H9 (cell line): ENCODE data around the gene EBLN2. TPM values are rescaled to one million over a fixed set of nuclear protein-coding genes. Genes with fewer than 3 reads are reported as not detected.

ENCODE experiments used
- DNase-seq: peaks from one replicate; pipeline ENCODE4 v3.0.0-alpha.2; 2017
- H2AFZ ChIP-seq: one replicate; pipeline ENCODE4 v1.6.1; 2013; ENCODE audit warnings: mild to moderate bottlenecking, low read length, control low read depth, moderate library complexity
- H2AK5ac ChIP-seq: 2 replicates; pipeline ENCODE4 v1.6.1; 2013; ENCODE audit warnings: low read length, control low read depth, mixed read lengths; ENCODE audit not compliant: insufficient read length
- H2BK120ac ChIP-seq: one replicate; pipeline ENCODE4 v1.6.1; 2013; ENCODE audit warnings: low read depth, mild to moderate bottlenecking, low read length, control low read depth, inconsistent platforms; ENCODE audit not compliant: poor library complexity, severe bottlenecking
- H2BK12ac ChIP-seq: 2 replicates; pipeline ENCODE4 v1.6.1; 2013; ENCODE audit warnings: low read length, control low read depth, mixed read lengths, low read depth; ENCODE audit not compliant: insufficient read length
- H2BK15ac ChIP-seq: 2 replicates; pipeline ENCODE4 v1.6.1; 2013; ENCODE audit warnings: low read depth, low read length, control low read depth
- H2BK20ac ChIP-seq: one replicate; pipeline ENCODE4 v1.6.1; 2013; ENCODE audit warnings: low read depth, mild to moderate bottlenecking, low read length, control low read depth, inconsistent platforms; ENCODE audit not compliant: poor library complexity, severe bottlenecking
- H2BK5ac ChIP-seq: 2 replicates; pipeline ENCODE4 v1.6.1; 2013; ENCODE audit warnings: low read length, control low read depth, mixed read lengths; ENCODE audit not compliant: insufficient read length
- H3K14ac ChIP-seq: 2 replicates; pipeline ENCODE4 v1.6.1; 2013; ENCODE audit warnings: low read length, control low read depth; ENCODE audit not compliant: insufficient read depth
- H3K18ac ChIP-seq: 2 replicates; pipeline ENCODE4 v1.6.1; 2013; ENCODE audit warnings: low read depth, mild to moderate bottlenecking, mixed read lengths, low read length, control low read depth; ENCODE audit not compliant: insufficient read length
- H3K23ac ChIP-seq: 2 replicates; pipeline ENCODE4 v1.6.1; 2013; ENCODE audit warnings: low read length, control low read depth, mixed read lengths, low read depth; ENCODE audit not compliant: insufficient read length
- H3K23me2 ChIP-seq: 2 replicates; pipeline ENCODE4 v1.6.1; 2013; ENCODE audit warnings: low read depth, mild to moderate bottlenecking, mixed read lengths, low read length, control low read depth; ENCODE audit not compliant: insufficient read length, poor library complexity, severe bottlenecking
- H3K27ac ChIP-seq: 2 replicates; pipeline ENCODE4 v1.5.1; 2013; ENCODE audit warnings: low read length, control low read depth, mixed read lengths, low read depth; ENCODE audit not compliant: insufficient read length
- H3K27me3 ChIP-seq: 2 replicates; pipeline ENCODE4 v1.6.1; 2013; ENCODE audit warnings: low read length, control low read depth, inconsistent platforms; ENCODE audit not compliant: insufficient read depth
- H3K4ac ChIP-seq: 2 replicates; pipeline ENCODE4 v1.6.1; 2013; ENCODE audit warnings: low read depth, mild to moderate bottlenecking, control low read depth, inconsistent platforms, low read length, moderate library complexity
- H3K4me1 ChIP-seq: 2 replicates; pipeline ENCODE4 v1.6.1; 2013; ENCODE audit warnings: low read length, control low read depth, inconsistent platforms; ENCODE audit not compliant: insufficient read depth
- H3K4me2 ChIP-seq: 2 replicates; pipeline ENCODE4 v1.6.1; 2013; ENCODE audit warnings: low read length, control low read depth, mixed read lengths; ENCODE audit not compliant: insufficient read length, insufficient read depth
- H3K56ac ChIP-seq: 2 replicates; pipeline ENCODE4 v1.6.1; 2013; ENCODE audit warnings: low read depth, mild to moderate bottlenecking, mixed read lengths, low read length, control low read depth; ENCODE audit not compliant: insufficient read length
- H3K79me1 ChIP-seq: 2 replicates; pipeline ENCODE4 v1.6.1; 2013; ENCODE audit warnings: low read depth, mild to moderate bottlenecking, moderate library complexity, low read length, control low read depth, inconsistent platforms; ENCODE audit not compliant: insufficient read depth, poor library complexity, severe bottlenecking
- H3K79me2 ChIP-seq: 2 replicates; pipeline ENCODE4 v1.6.1; 2013; ENCODE audit warnings: low read length, control low read depth, inconsistent platforms; ENCODE audit not compliant: insufficient read depth
- H3K9ac ChIP-seq: 2 replicates; pipeline ENCODE4 v1.6.1; 2013; ENCODE audit warnings: low read length, control low read depth, mixed read lengths; ENCODE audit not compliant: insufficient read length; ENCODE audit errors: extremely low read depth
- H3K9me3 ChIP-seq: one replicate; pipeline ENCODE4 v1.6.1; 2013; ENCODE audit warnings: low read depth, low read length, inconsistent platforms; ENCODE audit not compliant: control insufficient read depth
- H3T11ph ChIP-seq: one replicate; pipeline ENCODE4 v1.6.1; 2013; ENCODE audit warnings: mild to moderate bottlenecking, low read length, control low read depth, inconsistent platforms
- H4K20me1 ChIP-seq: one replicate; pipeline ENCODE4 v1.6.1; 2013; ENCODE audit not compliant: control insufficient read depth, insufficient read length, insufficient read depth
- H4K5ac ChIP-seq: 2 replicates; pipeline ENCODE4 v1.6.1; 2013; ENCODE audit warnings: low read depth, mild to moderate bottlenecking, mixed read lengths, low read length, control low read depth; ENCODE audit not compliant: insufficient read length
- H4K8ac ChIP-seq: replicated peaks from 2 replicates; pipeline ENCODE4 v1.6.1; 2013; ENCODE audit warnings: low read length, control low read depth, mixed read lengths, low read depth; ENCODE audit not compliant: insufficient read length
- H4K91ac ChIP-seq: 2 replicates; pipeline ENCODE4 v1.6.1; 2013; ENCODE audit warnings: low read depth, mild to moderate bottlenecking, moderate library complexity, mixed read lengths, low read length, control low read depth; ENCODE audit not compliant: insufficient read length
- H3K27ac Mint-ChIP-seq, 3 experiments: 2 replicates in 2 of 3; 3 replicates in 1 of 3; pipeline ENCODE4 v1.8.0; 2020 to 2021; ENCODE audit warnings: mixed read lengths in 3 of 3, mild to moderate bottlenecking in 1 of 3, moderate library complexity in 1 of 3
- H3K27me3 Mint-ChIP-seq: 2 replicates; pipeline ENCODE4 v1.8.0; 2021; ENCODE audit warnings: low read depth, mild to moderate bottlenecking, moderate library complexity, mixed read lengths
- H3K36me3 Mint-ChIP-seq, 3 experiments: 2 replicates in 2 of 3; 3 replicates in 1 of 3; pipeline ENCODE4 v1.8.0; 2020 to 2021; ENCODE audit warnings: low read depth in 3 of 3, mixed read lengths in 3 of 3; ENCODE audit not compliant: insufficient read depth in 1 of 3
- H3K4me1 Mint-ChIP-seq, 2 experiments: 2 replicates each; pipeline ENCODE4 v1.8.0; 2020; ENCODE audit warnings: mixed read lengths in 2 of 2
- H3K4me3 Mint-ChIP-seq, 2 experiments: 2 replicates in 1 of 2; 3 replicates in 1 of 2; pipeline ENCODE4 v1.8.0; 2020 to 2021; ENCODE audit warnings: mild to moderate bottlenecking in 2 of 2, mixed read lengths in 2 of 2, moderate library complexity in 1 of 2
- H3K9me3 Mint-ChIP-seq, 2 experiments: 2 replicates in 1 of 2; 3 replicates in 1 of 2; pipeline ENCODE4 v1.8.0; 2020; ENCODE audit warnings: mild to moderate bottlenecking in 2 of 2, mixed read lengths in 2 of 2, moderate library complexity in 1 of 2
- WGBS: extraction: QIAGEN DNeasy Blood & Tissue Kit; methylation state at CpG from one replicate; pipeline ENCODE4 v1.1.7; 2013; ENCODE audit warnings: missing lambda C conversion rate, low lambda C conversion rate, mixed read lengths; ENCODE audit not compliant: insufficient read length; ENCODE audit errors: extremely low coverage; 5-methylcytosine and 5-hydroxymethylcytosine counted together
- total RNA-seq: library from RNA; stranded (reverse); gene quantifications from 2 replicates; pipeline ENCODE4 v1.2.1, GENCODE V29; 2021
- TF ChIP-seq, protein P1 (sequence below): fragments of 200-600 bp; sonication (generic); conservative IDR thresholded peaks from 3 replicates; pipeline ENCODE4 v1.8.0; 2021; ENCODE audit warnings: antibody characterized with exemption, mild to moderate bottlenecking

The EBLN2 gene
- total RNA-seq, 1 experiment from 2014 or later: 6.1 TPM

DNA sequence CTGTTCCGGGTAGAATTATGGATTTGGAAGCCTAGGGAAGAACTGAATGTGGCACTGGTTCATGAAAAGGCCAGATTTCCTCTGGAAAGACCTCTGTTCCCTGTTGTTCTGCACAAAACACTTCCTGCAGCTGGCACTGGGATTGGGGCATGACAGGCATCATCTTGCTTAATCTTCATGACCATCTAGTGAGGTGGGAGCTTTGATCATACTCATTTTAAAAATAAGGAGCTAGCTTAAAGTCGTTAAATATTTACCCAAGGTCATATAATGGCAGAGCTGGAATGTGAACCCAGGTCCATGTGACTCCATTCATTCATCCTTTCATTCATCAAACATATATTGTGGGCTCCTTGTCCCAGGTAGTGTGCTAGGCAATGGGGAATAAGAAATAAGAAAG, 40.4 kb downstream of the EBLN2 start:
- H3K18ac ChIP-seq: no peak overlapping the region
- Mint-ChIP-seq H3K4me3 (no peak overlapping the region), H3K36me3 (no peaks in the 10 kb centered on the region), H3K9me3 (no peaks in the 10 kb centered on the region), H3K27ac (no peak overlapping the region), H3K27me3 (peaks cover 3% of the 10 kb centered on the region; the same call in 1 of the 2 replicates), H3K4me1 (peaks cover 16 to 18% of the 10 kb centered on the region in 2 experiments)
- TF ChIP-seq, protein P1, sequence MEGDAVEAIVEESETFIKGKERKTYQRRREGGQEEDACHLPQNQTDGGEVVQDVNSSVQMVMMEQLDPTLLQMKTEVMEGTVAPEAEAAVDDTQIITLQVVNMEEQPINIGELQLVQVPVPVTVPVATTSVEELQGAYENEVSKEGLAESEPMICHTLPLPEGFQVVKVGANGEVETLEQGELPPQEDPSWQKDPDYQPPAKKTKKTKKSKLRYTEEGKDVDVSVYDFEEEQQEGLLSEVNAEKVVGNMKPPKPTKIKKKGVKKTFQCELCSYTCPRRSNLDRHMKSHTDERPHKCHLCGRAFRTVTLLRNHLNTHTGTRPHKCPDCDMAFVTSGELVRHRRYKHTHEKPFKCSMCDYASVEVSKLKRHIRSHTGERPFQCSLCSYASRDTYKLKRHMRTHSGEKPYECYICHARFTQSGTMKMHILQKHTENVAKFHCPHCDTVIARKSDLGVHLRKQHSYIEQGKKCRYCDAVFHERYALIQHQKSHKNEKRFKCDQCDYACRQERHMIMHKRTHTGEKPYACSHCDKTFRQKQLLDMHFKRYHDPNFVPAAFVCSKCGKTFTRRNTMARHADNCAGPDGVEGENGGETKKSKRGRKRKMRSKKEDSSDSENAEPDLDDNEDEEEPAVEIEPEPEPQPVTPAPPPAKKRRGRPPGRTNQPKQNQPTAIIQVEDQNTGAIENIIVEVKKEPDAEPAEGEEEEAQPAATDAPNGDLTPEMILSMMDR: no peak
- no peak overlapping the region for H3T11ph ChIP-seq
- no peak overlapping the region for H2AFZ ChIP-seq
- no peaks in the 10 kb centered on the region for H3K79me2 ChIP-seq
- H3K27me3 ChIP-seq: no peaks in the 10 kb centered on the region
- no peaks in the 10 kb centered on the region for H3K9me3 ChIP-seq
- H2BK20ac ChIP-seq: no peak overlapping the region
- no peak overlapping the region for H2BK5ac ChIP-seq
- H3K79me1 ChIP-seq: no peaks in the 10 kb centered on the region
- H2BK12ac ChIP-seq: no peak overlapping the region
- H3K23me2 ChIP-seq: no peaks in the 10 kb centered on the region
- H2BK120ac ChIP-seq: no peak overlapping the region
- no peak overlapping the region for H4K5ac ChIP-seq
- H4K8ac ChIP-seq: no peak overlapping the region
- no peak overlapping the region for H3K56ac ChIP-seq
- no peak overlapping the region for H3K4me2 ChIP-seq
- no peaks in the 10 kb centered on the region for H3K4me1 ChIP-seq
- H2BK15ac ChIP-seq: no peak overlapping the region
- no peak for DNase-seq
- H3K4ac ChIP-seq: no peak overlapping the region
- H4K91ac ChIP-seq: no peak overlapping the region
- no peaks in the 10 kb centered on the region for H4K20me1 ChIP-seq
- H3K14ac ChIP-seq: no peak overlapping the region
- no peak overlapping the region for H3K27ac ChIP-seq
- H2AK5ac ChIP-seq: no peak overlapping the region
- no peak overlapping the region for H3K9ac ChIP-seq
- no peak overlapping the region for H3K23ac ChIP-seq
- no CpG with 5 or more reads among the region's 2 CpGs for WGBS
